ENCODE results near the gene ZNF497. TPM values are rescaled to one million over a fixed set of nuclear protein-coding genes. Genes with fewer than 3 reads are reported as not detected.
"Not testable (repeated sequence)": the region's sequence is repeated elsewhere in the genome, so short reads cannot be mapped to it uniquely, and the experiment has no call there.

ZNF497 gene
- total RNA-seq, 1 experiment from 2014 or later = 0.98 TPM

- in situ Hi-C loops (cut with HindIII; ENCODE audit: low pct_unique_long_range_greater_than_20kb, low sequenced_read_pairs) = no loop called here
- DNase-seq (ENCODE audit: low read depth) = no peak
Measured at GRCh38 chr19:58379246-58379645, 16.7 kb upstream of the ZNF497 start.

GRCh38 chr19:58376724-58377123, 14.2 kb upstream of the ZNF497 start:
- in situ Hi-C loops (cut with HindIII; ENCODE audit: low pct_unique_long_range_greater_than_20kb, low sequenced_read_pairs); DNase-seq (ENCODE audit: low read depth): not testable (repeated sequence)

GRCh38 chr19:58374200-58374599, 11.6 kb upstream of the ZNF497 start:
- no peak for DNase-seq (ENCODE audit: low read depth)
- in situ Hi-C loops (cut with HindIII; ENCODE audit: low pct_unique_long_range_greater_than_20kb, low sequenced_read_pairs) = no loop called here

GRCh38 chr19:58372311-58373133, 10.0 kb upstream of the ZNF497 start:
- DNase-seq (ENCODE audit: low read depth) = no peak
- in situ Hi-C loops (cut with HindIII; ENCODE audit: low pct_unique_long_range_greater_than_20kb, low sequenced_read_pairs) = no loop called here

- in situ Hi-C loops (cut with HindIII; ENCODE audit: low pct_unique_long_range_greater_than_20kb, low sequenced_read_pairs) = no loop called here
Measured at GRCh38 chr19:58368561-58369360, 6.2 kb upstream of the ZNF497 start.

GRCh38 chr19:58367698-58368454, 5.3 kb upstream of the ZNF497 start:
- in situ Hi-C loops (cut with HindIII; ENCODE audit: low pct_unique_long_range_greater_than_20kb, low sequenced_read_pairs) = no loop called here
- no peak for DNase-seq (ENCODE audit: low read depth)

More at GRCh38 chr19:58368561-58369360, 6.2 kb upstream of the ZNF497 start:
- no peak for DNase-seq (ENCODE audit: low read depth)

GRCh38 chr19:58366585-58367430, 4.3 kb upstream of the ZNF497 start:
- in situ Hi-C loops (cut with HindIII; ENCODE audit: low pct_unique_long_range_greater_than_20kb, low sequenced_read_pairs) = no loop called here
- DNase-seq (ENCODE audit: low read depth) = no peak

GRCh38 chr19:58364146-58364545, 1.6 kb upstream of the ZNF497 start:
- in situ Hi-C loops (cut with HindIII; ENCODE audit: low pct_unique_long_range_greater_than_20kb, low sequenced_read_pairs) = no loop called here
- DNase-seq (ENCODE audit: low read depth) = no peak

GRCh38 chr19:58361900-58362271, 665 bp downstream of the ZNF497 start:
- DNase-seq (ENCODE audit: low read depth) = no peak
- in situ Hi-C loops (cut with HindIII; ENCODE audit: low pct_unique_long_range_greater_than_20kb, low sequenced_read_pairs) = no loop called here

GRCh38 chr19:58357481-58358145, 4.9 kb downstream of the ZNF497 start:
- no peak for DNase-seq (ENCODE audit: low read depth)
- in situ Hi-C loops (cut with HindIII; ENCODE audit: low pct_unique_long_range_greater_than_20kb, low sequenced_read_pairs) = no loop called here

- in situ Hi-C loops (cut with HindIII; ENCODE audit: low pct_unique_long_range_greater_than_20kb, low sequenced_read_pairs) = no loop called here
- no peak for DNase-seq (ENCODE audit: low read depth)
Measured at GRCh38 chr19:58356766-58357480, 5.6 kb downstream of the ZNF497 start.

- in situ Hi-C loops (cut with HindIII; ENCODE audit: low pct_unique_long_range_greater_than_20kb, low sequenced_read_pairs) = no loop called here
- no peak for DNase-seq (ENCODE audit: low read depth)
Measured at GRCh38 chr19:58355908-58356765, 6.4 kb downstream of the ZNF497 start.

- no peak for DNase-seq (ENCODE audit: low read depth)
- in situ Hi-C loops (cut with HindIII; ENCODE audit: low pct_unique_long_range_greater_than_20kb, low sequenced_read_pairs) = no loop called here
Measured at GRCh38 chr19:58355215-58355796, 7.2 kb downstream of the ZNF497 start.

- no peak for DNase-seq (ENCODE audit: low read depth)
- in situ Hi-C loops (cut with HindIII; ENCODE audit: low pct_unique_long_range_greater_than_20kb, low sequenced_read_pairs) = no loop called here
Measured at GRCh38 chr19:58354478-58355030, 8.0 kb downstream of the ZNF497 start.

GRCh38 chr19:58353717-58354477, 8.7 kb downstream of the ZNF497 start:
- in situ Hi-C loops (cut with HindIII; ENCODE audit: low pct_unique_long_range_greater_than_20kb, low sequenced_read_pairs) = no loop called here
- DNase-seq (ENCODE audit: low read depth) = no peak

Measured in Caki2 (cell line).